ENCODE measurements around the gene ADAMTSL4.
"Not testable (repeated sequence)": the region's sequence is repeated elsewhere in the genome, so short reads cannot be mapped to it uniquely, and the experiment has no call there.

The ADAMTSL4 gene

DNA sequence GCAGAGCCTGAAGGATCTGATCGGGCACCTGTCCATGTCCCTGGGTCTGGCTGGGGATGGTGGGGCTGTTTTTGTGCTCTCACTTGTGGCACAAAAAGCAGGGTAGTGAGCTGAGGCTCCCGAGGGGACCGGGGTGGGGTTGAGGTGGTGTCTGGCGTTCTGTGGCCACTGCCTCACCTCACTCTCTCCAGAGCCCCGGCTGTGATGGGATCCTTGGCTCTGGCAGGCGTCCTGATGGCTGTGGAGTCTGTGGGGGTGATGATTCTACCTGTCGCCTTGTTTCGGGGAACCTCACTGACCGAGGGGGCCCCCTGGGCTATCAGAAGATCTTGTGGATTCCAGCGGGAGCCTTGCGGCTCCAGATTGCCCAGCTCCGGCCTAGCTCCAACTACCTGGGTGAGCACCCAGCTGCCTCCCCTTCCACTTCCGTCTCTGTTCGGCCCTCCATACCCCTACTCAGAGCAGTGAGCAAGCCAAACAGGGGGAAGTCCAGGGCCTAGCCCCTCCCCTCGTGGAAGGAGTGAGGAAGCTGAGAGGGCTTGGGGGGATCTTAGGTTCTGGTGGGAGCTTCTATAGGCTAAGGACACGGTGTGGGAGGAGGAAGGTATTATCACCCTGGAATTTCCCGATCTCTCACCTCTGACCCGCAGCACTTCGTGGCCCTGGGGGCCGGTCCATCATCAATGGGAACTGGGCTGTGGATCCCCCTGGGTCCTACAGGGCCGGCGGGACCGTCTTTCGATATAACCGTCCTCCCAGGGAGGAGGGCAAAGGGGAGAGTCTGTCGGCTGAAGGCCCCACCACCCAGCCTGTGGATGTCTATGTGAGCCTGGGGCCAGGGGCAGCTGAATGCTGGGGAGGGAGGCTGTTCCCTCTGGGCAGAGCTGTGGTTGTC is 7.0 kb downstream of the ADAMTSL4 start:
- no peak for DNase-seq

DNA sequence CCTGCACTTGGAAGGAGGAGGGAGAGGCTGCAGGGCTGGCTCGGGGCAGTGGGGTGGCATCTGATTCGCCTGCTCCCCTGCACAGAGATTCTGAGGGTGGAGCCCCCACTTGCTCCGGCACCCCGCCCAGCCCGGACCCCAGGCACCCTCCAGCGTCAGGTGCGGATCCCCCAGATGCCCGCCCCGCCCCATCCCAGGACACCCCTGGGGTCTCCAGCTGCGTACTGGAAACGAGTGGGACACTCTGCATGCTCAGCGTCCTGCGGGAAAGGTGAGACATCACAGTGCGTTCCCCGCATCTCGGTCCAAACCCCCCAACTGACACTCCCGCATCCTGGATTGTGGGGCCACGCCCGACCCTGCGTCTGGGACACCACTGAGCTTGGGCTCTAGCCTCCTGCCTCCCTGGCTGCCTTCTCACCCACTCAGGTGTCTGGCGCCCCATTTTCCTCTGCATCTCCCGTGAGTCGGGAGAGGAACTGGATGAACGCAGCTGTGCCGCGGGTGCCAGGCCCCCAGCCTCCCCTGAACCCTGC is 7.9 kb downstream of the ADAMTSL4 start:
- no peak for DNase-seq

DNA sequence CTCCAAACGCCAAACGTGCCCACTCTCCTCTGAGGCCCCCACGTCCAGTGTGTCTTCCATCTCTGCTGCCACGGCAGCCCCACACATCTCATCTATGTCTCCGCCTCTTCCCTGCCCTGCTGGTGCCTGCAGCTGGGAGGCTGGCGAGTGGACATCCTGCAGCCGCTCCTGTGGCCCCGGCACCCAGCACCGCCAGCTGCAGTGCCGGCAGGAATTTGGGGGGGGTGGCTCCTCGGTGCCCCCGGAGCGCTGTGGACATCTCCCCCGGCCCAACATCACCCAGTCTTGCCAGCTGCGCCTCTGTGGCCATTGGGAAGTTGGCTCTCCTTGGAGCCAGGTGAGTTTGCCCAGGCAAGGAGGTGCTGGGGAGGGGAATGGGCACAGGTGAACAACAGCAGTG is 8.6 kb downstream of the ADAMTSL4 start:
- DNase-seq = no peak

DNA sequence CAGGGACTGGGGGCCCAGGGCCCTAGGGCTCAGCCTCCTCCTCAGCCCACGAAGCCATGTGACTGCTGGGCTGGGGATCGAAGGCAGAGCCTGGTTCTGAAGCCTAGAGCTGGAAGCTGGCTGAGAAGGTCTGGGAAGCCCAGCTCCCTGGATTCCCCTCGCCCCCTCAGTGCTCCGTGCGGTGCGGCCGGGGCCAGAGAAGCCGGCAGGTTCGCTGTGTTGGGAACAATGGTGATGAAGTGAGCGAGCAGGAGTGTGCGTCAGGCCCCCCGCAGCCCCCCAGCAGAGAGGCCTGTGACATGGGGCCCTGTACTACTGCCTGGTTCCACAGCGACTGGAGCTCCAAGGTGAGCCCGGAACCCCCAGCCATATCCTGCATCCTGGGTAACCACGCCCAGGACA is 9.1 kb downstream of the ADAMTSL4 start:
- DNase-seq = no peak

DNA sequence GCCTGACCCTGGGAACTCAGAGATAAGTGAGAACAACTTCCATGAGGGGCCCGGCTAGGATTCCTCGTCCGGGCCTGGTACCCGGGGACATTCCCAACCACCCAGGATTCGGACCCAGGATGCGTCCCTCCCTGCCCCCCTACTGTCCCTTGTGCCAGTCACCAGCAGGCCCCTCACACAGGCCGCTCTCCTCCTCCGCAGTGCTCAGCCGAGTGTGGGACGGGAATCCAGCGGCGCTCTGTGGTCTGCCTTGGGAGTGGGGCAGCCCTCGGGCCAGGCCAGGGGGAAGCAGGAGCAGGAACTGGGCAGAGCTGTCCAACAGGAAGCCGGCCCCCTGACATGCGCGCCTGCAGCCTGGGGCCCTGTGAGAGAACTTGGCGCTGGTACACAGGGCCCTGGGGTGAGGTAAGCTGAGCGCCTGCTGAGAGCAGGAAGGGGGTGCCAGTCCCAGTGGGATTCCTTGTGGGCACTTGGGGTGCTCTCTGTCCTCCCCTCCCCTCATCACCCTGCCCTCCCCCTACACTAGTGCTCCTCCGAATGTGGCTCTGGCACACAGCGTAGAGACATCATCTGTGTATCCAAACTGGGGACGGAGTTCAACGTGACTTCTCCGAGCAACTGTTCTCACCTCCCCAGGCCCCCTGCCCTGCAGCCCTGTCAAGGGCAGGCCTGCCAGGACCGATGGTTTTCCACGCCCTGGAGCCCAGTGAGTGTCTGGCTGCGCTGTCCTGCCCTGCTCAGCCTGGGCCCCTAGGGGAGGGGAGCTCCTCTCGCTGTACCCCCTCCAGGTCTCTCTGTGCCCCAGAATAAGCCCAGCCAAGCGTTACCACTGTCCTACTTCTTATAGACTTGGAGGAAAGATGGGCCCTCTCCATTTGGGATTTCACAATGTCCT is 9.8 kb downstream of the ADAMTSL4 start:
- DNase-seq = no peak

DNA sequence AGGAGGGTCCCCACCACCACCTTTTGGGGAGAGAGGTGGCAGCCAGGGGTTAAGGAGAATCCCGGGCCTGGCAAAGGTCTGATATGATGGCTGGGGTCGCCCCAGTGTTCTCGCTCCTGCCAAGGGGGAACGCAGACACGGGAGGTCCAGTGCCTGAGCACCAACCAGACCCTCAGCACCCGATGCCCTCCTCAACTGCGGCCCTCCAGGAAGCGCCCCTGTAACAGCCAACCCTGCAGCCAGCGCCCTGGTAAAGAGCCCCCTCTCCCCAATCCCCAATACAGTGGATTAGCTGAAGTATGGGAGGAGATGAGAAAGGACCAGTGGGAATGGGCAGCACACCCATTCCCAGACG is 10.4 kb downstream of the ADAMTSL4 start:
- no peak for DNase-seq

DNA sequence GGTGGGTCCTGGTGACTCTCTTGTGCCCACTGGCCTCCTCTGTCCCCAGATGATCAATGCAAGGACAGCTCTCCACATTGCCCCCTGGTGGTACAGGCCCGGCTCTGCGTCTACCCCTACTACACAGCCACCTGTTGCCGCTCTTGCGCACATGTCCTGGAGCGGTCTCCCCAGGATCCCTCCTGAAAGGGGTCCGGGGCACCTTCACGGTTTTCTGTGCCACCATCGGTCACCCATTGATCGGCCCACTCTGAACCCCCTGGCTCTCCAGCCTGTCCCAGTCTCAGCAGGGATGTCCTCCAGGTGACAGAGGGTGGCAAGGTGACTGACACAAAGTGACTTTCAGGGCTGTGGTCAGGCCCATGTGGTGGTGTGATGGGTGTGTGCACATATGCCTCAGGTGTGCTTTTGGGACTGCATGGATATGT is 10.8 kb downstream of the ADAMTSL4 start:
- peak; percentile 21 for DNase-seq

DNA sequence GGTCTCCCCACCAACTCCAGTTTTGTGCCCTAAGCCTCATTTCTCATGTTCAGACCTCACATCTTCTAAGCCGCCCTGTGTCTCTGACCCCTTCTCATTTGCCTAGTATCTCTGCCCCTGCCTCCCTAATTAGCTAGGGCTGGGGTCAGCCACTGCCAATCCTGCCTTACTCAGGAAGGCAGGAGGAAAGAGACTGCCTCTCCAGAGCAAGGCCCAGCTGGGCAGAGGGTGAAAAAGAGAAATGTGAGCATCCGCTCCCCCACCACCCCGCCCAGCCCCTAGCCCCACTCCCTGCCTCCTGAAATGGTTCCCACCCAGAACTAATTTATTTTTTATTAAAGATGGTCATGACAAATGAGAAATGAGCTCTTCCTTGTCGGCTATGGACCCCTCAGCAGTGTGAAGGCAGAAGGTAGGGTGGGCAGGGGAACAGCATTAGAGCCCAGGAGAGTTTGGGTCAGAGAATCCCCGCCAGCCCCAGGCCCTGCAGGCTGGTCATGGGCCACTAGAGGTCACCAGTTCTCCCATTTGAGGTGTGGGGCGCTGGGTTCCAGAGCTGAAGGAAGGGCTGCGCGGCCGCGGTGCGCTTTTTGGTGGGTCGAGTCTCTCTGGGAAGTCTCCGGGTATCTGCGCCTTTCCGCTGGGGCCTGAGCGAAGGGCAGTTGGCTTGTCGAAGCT is 11.5 kb downstream of the ADAMTSL4 start:
- peak; percentile 76 for DNase-seq

DNA sequence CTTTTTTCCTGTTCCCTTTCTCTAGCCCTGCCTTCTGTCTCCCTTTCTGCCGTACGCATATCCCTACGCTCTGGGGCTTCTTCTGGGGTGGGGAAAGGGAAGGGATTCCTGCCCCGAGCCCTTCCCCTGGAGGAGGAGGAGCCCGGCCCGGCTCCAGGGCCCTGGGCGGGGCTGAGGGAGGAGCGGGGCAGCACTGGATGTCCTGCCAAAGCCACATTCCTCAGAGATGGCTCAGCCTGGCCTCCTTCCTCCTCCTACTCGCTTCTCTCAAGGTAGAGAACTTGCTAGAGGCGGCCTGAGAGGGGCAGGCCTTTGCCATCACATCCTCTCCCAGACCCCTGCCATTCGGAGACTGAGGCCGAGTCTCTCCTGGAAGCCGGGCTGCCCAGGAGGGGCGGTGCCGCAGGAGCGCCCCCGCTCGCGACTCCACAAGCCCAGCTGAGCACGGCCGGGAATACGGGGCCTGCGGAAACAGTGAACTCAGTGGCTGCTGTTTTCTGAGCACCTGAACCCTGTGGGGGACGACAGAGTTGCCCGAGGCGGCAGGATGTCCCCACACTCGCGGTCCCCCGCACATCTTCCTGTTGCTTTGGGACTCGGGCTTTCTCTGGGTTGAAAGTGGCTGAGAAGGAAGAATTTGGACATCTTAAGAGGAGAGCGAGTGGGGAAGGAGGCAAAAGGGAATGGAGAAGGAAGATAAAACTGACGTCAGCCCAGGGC is 12.2 kb downstream of the ADAMTSL4 start:
- DNase-seq = peak; percentile 76

DNA sequence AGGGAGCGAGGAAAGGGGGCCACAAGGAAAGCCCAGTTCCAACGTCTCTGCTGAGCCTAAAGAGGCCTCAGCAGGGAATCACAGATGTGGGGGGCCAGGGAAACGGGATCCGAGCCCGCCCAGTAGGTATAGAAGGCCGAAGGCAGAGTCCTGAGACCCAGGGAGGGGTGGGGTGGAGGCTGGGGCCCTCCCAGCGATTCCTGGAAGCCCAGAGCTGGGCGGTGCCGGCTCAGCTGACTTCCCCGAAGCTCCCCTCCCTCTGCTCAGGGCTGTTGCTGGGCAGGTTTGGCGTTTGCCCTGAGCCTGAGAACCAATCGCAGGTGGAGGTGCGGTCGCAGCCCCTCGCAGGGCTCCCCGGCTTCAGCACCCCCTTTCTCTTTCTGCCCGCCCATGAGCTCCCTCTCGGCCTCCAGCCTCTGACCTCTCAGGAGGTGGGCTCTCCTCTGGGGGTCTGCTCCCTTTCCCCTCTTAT is 12.8 kb downstream of the ADAMTSL4 start:
- DNase-seq = peak; percentile 51

DNA sequence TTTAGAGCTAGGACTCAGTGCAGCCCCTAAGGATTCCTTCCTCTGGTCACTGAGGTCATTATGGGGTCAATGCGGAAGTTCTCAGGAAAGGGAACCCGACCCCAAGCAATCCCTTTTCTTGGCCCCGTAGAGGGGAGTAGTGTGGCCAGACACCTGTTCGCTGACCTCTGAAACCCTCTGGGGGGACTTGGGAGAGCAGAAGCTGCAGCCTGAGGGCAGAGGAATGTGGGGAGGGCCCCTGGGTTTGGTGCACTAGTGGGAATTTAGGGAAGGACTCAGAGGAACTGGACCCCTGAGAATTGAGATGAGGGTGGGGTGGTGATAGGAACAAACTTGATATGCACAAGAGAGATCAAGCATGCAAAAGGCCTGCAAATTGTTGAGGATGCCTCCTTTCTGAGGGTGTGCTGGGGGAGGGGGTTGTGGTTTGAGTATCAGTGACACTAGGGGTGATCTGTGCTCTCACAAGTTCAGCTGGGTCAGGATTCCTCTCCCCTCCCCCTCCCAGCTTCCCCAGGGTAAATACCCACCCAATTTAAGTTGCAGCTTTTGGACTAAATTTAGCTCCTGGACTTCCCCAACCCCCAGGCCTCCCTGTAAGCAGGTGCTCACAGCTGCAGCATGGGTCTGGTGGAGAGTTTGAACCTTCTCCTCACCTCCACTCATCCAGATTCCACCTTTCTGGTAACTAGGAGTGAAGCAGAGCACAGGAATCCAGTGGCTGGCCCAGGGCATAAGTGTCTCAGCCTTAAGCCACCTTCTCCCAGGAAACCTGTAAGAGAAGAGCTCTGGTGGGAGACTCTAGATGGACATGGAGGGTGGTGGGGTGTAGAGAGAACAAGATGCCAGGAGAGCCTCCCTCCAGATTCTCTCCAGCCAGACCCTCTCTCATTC is 13.5 kb downstream of the ADAMTSL4 start:
- no peak for DNase-seq

DNA sequence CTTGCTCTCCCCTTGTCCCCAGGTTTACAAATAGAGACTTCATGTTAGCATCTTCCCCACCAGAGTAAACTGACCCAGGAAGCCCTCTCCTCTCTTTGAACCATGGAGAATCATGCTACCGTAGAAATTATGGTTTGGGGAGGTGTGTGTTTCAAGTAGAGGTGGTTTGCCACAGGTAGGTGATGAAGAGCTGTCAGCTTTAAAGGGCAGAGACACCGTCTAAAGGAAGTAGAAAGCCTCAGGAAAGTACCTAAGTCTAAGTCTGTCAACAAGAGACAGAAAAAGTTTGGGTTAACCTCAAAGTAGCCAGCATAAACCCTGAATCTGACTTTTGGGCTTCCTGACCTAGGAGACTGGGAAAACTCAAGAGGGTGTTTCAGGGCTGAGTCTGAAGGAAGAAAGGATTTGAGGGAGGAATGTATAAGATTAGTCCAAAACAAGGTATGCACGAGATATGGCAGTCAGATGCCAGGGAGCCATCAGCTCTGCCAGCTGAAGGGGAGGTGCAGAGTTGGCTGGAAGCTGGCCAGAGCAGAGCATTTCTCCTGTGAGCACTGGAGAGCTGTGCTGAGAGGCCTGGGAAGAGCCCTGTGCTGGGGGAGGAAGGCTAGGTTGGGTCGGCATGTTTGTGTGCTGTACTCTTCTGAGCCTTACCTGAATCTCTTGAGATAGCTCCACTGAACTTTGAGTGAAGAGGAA is 14.3 kb downstream of the ADAMTSL4 start:
- DNase-seq = peak; percentile 40

DNA sequence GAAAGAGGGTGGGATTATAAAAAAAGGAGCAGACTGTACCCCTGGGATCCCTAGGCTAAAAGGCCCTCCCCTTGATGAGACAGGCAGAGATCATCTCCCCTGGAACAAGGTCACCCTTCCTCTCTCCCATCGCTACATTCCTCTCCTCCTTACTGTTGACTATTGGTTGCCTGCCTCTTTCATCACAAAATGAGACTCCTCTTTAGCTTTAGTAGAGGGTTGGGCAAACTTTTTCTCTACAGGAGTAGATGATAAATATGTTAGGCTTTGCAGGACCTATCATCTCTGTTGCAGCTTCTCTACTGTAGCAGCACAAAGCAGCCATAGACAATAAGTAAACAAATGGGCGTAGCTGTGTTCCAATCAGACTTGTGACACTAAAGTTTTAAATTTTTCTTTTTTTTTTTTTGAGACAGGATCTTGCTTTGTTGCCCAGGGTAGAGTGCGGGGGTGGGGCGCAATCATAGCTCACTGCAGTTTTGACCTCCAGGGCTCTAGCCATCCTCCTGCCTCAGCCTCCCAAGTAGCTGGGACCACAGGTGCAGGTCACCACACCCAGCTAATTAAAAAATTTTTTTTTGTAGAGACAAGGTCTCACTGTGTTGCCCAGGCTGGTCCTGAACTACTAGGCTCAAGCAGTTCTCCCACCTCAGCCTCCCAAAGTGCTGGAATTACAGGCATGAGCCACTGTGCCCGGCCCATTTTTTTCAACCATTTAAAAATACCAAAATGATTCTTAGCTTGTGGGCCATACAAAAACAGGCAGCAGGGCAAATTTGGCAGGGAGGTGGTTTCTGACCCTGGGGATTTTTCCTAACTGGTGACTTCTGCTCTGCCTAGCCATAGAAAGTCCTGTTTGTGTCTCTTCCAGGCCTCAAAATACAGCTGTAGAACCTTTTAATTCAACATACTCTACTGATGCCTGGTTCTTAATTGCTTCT is 15.1 kb downstream of the ADAMTSL4 start:
- no peak for DNase-seq

DNA sequence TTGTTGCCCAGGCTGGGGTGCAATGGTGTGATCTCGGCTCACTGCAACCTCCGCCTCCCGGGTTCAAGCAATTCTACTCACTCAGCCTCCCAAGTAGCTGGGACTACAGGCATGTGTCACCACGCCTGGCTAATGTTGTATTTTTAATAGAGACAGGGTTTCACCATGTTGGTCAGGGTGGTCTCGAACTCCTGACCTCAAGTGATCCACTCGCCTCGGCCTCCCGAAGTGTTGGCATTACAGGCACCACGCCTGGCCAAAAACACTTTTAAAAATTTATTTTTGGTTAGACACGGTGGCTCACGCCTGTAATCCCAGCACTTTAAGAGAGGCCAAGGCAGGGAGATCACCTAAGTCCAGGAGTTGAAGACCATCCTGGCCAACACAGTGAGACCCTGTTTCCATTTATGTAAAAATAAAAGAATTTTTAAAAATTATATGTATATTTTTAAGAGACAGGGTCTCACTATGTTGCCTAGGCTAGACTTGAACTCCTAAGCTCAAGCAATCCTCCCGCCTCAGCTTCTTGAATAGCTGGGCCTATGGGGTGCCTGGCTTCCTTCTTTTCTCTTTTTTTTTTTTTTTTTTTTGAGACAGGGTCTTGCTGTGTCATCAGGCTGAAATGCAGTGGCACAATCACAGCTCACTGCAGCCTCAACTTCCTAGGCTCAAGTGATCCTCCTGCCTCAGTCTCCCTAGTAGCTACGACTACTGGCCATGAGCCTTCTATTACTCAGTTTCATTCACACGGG is 16.2 kb downstream of the ADAMTSL4 start:
- DNase-seq = not testable (repeated sequence)

DNA sequence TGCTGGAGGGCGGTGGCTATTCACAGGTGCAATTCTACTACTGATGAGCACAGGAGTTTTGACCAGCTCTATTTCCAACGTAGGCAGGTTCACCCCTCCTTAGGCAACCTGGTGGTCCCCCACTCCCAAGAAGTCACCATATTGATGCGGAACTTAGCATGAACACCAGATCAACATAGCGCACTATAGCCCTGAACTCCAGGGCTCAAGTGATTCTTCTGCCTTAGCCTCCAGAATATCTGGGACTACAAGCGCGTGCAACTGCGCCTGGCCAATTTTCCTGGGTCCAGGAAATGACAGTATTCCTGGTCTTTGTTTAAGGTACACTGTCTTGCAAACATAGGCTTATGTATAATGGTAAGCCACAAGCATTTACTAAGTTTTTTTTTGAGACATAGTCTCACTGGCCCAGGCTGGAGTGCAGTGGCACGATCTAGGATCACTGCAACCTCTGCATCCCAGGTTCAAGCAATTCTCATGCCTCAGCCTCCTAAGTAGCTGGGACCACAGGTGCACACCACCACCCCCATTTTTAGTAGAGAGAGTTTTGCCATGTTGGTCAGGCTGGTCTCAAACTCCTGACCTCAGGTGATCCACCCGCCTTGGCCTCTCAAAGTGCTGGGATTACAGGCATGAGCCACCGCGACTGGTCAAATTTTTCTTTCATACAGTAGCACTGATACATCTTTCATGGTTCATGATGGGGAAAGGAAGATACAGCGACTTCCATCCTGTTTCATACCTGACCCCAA is 17.6 kb downstream of the ADAMTSL4 start:
- DNase-seq = no peak

DNA sequence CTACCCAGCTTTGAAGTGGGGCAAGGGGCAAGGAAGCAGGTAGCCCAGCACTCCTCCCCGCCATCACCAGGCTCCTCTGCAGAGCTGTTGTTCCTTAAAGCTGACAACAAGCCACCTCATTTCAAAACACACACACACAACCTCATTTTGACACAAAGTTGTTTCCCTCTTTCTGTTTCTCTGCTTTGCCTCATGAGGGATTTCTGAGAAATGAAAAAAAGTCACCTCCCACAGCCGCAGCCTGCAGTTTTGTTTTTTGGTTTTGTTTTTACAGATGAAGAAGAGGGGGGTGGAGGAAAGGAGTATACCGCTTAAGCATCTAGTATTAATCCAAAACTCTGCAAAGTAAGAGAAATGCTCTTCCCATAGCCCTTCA is 18.1 kb downstream of the ADAMTSL4 start:
- DNase-seq = no peak

DNA sequence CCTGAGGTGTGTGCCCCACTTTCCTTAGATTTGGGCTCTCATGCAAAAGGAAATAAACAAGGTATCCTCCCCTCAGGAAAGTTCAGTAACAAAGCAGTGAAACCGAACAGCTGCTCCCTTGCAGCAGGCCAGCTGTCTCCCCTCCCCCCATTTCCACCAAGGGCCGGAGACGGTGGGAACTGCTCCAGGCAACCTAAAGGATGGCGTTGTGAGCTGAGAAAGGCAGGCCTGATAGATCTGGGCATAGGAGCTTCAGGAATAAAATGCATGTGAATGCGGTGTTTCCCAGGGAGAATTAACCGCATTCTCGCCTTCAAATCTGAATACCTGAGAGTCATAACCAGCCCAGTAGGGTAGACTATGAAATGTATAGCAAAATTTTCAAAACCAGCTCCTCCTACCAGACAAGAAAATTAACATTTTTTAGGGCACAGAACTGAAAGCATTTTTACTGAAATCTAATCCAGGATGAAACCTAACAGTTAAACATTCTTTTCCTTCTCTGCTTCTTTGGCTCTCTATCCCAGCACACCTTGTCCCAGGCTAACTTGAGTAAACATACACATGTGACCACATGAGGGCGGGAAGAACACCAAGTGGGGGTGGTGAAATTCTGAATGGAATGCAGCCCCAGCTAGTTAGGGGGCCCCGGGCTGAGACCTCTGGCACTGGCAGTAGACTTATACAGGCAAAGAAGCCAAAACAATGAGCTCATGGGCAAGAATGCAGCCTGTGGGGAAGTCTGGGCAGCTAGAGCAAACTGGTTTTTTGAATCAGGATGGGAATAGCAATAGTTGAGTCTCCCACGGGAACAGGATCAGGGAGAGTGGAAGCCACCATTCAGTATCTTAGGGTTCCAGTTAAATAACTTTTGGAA is 18.7 kb downstream of the ADAMTSL4 start:
- DNase-seq = no peak

Measured in DMS79 treated with DMSO at 0.1 percent for 48 hours (cell line).